Caco-2 (cell line): Measurements from ENCODE around the gene GABRR2. TPM values are rescaled to one million over a fixed set of nuclear protein-coding genes. Genes with fewer than 3 reads are reported as not detected.

ENCODE experiments used
- BruUV-seq: library from RNA; stranded (reverse); fragments of 400-500 nt; replicated peaks from 2 replicates; lab custom pipeline; 2021; lab: Mats Ljungman, UMichigan
- CTCF ChIA-PET: fragments of 300-600 bp; sonication (Branson Sonifier 250); formaldehyde crosslinking; loops from one replicate; lab custom pipeline; 2022; ENCODE audit warnings: antibody characterized with exemption; lab: Charles Lee
- POLR2A ChIA-PET: fragments of 300-600 bp; sonication (Branson Sonifier 250); formaldehyde crosslinking; loops from one replicate; lab custom pipeline; 2022; ENCODE audit warnings: antibody characterized with exemption; lab: Charles Lee
- DNase-seq, 2 experiments: peaks; one replicate each; pipeline versions ENCODE4 v3.0.0 to v3.0.0-alpha.2; 2020 to 2022
- H3K27me3 ChIP-seq: replicated peaks from 2 replicates; pipeline ENCODE4 v1.6.0; 2011; ENCODE audit warnings: low read length; ENCODE audit not compliant: control insufficient read depth, insufficient read depth
- H3K36me3 ChIP-seq: 2 replicates; pipeline ENCODE4 v1.5.1; 2011; ENCODE audit warnings: low read length; ENCODE audit not compliant: control insufficient read depth, insufficient read depth
- H3K4me1 ChIP-seq: fragments of 250-450 bp; sonication (Bioruptor Pico); 2 replicates; pipeline ENCODE4 v1.5.1; 2020; ENCODE audit warnings: mild to moderate bottlenecking
- H3K4me3 ChIP-seq: 2 replicates; pipeline ENCODE4 v1.5.1; 2011; ENCODE audit warnings: low read depth, mild to moderate bottlenecking, control low read depth, low read length
- H3K9me3 ChIP-seq: fragments of 250-450 bp; sonication (Bioruptor Pico); 2 replicates; pipeline ENCODE4 v1.5.1; 2020; ENCODE audit warnings: mild to moderate bottlenecking, moderate library complexity
- H3K27ac Mint-ChIP-seq: one replicate; pipeline ENCODE4 v1.8.0; 2022; ENCODE audit warnings: mixed read lengths; ENCODE audit not compliant: unreplicated experiment
- H3K27me3 Mint-ChIP-seq: one replicate; pipeline ENCODE4 v1.8.0; 2022; ENCODE audit warnings: mixed read lengths; ENCODE audit not compliant: insufficient read depth, unreplicated experiment
- H3K36me3 Mint-ChIP-seq: one replicate; pipeline ENCODE4 v1.8.0; 2022; ENCODE audit warnings: mild to moderate bottlenecking, mixed read lengths; ENCODE audit not compliant: insufficient read depth, unreplicated experiment
- H3K4me1 Mint-ChIP-seq: one replicate; pipeline ENCODE4 v1.8.0; 2022; ENCODE audit warnings: low read depth, mixed read lengths; ENCODE audit not compliant: unreplicated experiment
- H3K4me3 Mint-ChIP-seq: one replicate; pipeline ENCODE4 v1.8.0; 2022; ENCODE audit warnings: mild to moderate bottlenecking, moderate library complexity, mixed read lengths; ENCODE audit not compliant: unreplicated experiment
- H3K9me3 Mint-ChIP-seq: one replicate; pipeline ENCODE4 v1.8.0; 2022; ENCODE audit warnings: mixed read lengths; ENCODE audit not compliant: unreplicated experiment
- intact Hi-C: fragments of 100-400 bp; cut with micrococcal nuclease; formaldehyde crosslinking; loops from one replicate; pipeline ENCODE4 v1.10.0; 2022; ENCODE audit not compliant: unreplicated experiment
- total RNA-seq: library from RNA; stranded (reverse); gene quantifications from 2 replicates; pipeline ENCODE4 v1.2.3, GENCODE V29; 2022
- TF ChIP-seq, protein P1 (sequence below), 2 experiments: fragments of 200-600 bp in 1 of 2; IDR thresholded peaks; 1 replicate in 1 of 2; 2 replicates in 1 of 2; pipeline versions ENCODE4 v1.5.1 to v1.8.0; 2011 to 2022; ENCODE audit warnings: antibody characterized with exemption in 1 of 2, control low read depth in 1 of 2, inconsistent platforms in 1 of 2, low read depth in 1 of 2, low read length in 1 of 2, mild to moderate bottlenecking in 1 of 2, moderate library complexity in 1 of 2; ENCODE audit not compliant: insufficient read depth in 1 of 2, severe bottlenecking in 1 of 2, unreplicated experiment in 1 of 2

Gene GABRR2
- total RNA-seq, 1 experiment from 2014 or later = 0.29 TPM

DNA sequence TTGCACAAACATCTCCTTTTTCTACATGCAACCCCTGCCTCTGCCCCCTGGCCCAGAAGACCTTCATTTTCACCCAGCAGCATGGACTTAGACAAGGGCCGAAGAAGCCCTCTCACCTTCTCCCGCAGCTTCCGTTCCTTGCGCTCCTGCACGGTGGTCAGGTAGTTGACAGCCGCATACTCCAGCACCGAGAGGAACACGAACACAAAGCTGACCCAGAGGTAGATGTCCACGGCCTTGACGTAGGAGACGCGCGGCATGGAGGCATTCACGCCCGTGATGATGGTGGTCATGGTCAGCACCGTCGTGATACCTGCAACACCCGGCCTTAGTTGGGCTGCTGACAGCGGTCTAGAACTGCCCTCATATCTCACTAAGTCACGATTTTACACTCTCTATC, 50.8 kb downstream of the GABRR2 start:
- POLR2A ChIA-PET = no interaction called here
- intact Hi-C loops = no loop called here
- DNase-seq = no peak

DNA sequence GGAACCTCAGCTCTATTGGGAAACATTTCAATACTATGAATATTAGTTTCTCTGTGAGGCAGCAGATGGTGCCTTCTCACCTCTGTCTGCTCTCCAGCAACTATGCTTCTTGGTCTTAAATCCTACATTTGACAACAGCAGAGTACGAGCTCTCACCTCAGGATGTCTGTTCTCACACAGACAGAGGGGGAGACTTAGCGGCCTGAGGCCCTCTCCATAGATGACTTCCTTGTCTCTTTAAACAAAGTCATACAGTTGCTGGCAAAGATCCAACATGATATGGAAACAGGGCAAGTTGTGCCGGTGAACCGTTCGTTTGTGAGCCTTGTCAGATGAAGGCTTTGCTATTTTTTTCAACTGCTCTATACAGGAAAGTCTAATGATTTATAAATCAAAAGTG, 54.3 kb downstream of the GABRR2 start:
- no peaks in the 10 kb centered on the region for H3K27me3 Mint-ChIP-seq
- H3K4me3 Mint-ChIP-seq = no peak overlapping the region
- H3K4me1 Mint-ChIP-seq = no peaks in the 10 kb centered on the region
- no peak overlapping the region for H3K4me3 ChIP-seq
- H3K9me3 ChIP-seq = no peaks in the 10 kb centered on the region
- no peaks in the 10 kb centered on the region for H3K27me3 ChIP-seq
- no peaks in the 10 kb centered on the region for H3K4me1 ChIP-seq
- H3K27ac Mint-ChIP-seq = no peak overlapping the region
- DNase-seq = no peak
- no peaks in the 10 kb centered on the region for H3K9me3 Mint-ChIP-seq
- no TSS peak for BruUV-seq
- H3K36me3 Mint-ChIP-seq = no peaks in the 10 kb centered on the region
- H3K36me3 ChIP-seq = no peaks in the 10 kb centered on the region
- ChIA-PET CTCF (no interaction called here), POLR2A (no interaction called here)
- TF ChIP-seq, protein P1, sequence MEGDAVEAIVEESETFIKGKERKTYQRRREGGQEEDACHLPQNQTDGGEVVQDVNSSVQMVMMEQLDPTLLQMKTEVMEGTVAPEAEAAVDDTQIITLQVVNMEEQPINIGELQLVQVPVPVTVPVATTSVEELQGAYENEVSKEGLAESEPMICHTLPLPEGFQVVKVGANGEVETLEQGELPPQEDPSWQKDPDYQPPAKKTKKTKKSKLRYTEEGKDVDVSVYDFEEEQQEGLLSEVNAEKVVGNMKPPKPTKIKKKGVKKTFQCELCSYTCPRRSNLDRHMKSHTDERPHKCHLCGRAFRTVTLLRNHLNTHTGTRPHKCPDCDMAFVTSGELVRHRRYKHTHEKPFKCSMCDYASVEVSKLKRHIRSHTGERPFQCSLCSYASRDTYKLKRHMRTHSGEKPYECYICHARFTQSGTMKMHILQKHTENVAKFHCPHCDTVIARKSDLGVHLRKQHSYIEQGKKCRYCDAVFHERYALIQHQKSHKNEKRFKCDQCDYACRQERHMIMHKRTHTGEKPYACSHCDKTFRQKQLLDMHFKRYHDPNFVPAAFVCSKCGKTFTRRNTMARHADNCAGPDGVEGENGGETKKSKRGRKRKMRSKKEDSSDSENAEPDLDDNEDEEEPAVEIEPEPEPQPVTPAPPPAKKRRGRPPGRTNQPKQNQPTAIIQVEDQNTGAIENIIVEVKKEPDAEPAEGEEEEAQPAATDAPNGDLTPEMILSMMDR (IDR thresholded peaks at IDR 0.05; ENCODE audit: insufficient read depth in 1 of 2, low read depth in 1 of 2, low read length in 1 of 2, severe bottlenecking in 1 of 2, unreplicated experiment in 1 of 2) = no peak
- intact Hi-C loops = no loop called here

More for the DNA sequence above, 50.8 kb downstream of the GABRR2 start:
- CTCF ChIA-PET = no interaction called here
- Histone ChIP-seq H3K4me3 (no peak overlapping the region), H3K9me3 (no peaks in the 10 kb centered on the region), H3K36me3 (no peaks in the 10 kb centered on the region), H3K27me3 (no peaks in the 10 kb centered on the region), H3K4me1 (no peaks in the 10 kb centered on the region)
- H3K36me3 Mint-ChIP-seq = no peaks in the 10 kb centered on the region
- no peaks in the 10 kb centered on the region for H3K27me3 Mint-ChIP-seq
- BruUV-seq = no TSS peak
- H3K4me3 Mint-ChIP-seq = no peak overlapping the region
- no peaks in the 10 kb centered on the region for H3K9me3 Mint-ChIP-seq
- H3K27ac Mint-ChIP-seq = no peak overlapping the region
- no peaks in the 10 kb centered on the region for H3K4me1 Mint-ChIP-seq
- TF ChIP-seq, protein P1 (IDR thresholded peaks at IDR 0.05; ENCODE audit: insufficient read depth in 1 of 2, low read depth in 1 of 2, low read length in 1 of 2, severe bottlenecking in 1 of 2, unreplicated experiment in 1 of 2) = no peak

DNA sequence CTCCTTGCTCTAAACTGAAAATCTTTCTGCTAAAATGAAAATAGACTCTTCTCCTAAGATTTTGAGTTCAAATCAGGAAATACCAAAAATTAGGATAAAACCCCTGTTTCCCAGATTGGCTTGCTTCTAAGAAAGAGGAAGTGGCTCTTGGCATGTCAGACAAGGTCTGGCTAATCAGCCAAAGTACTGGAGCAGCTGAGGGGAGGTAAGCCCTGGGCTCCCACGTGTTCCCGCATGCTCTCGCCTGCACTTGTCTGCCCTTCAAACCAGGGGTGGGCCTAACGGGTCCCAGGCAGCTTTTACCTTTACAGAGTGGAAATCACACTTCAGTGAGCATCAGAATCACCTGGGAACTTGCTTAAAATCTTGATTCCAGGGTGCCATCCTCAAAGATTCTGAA, 54.8 kb downstream of the GABRR2 start:
- no peaks in the 10 kb centered on the region for H3K9me3 Mint-ChIP-seq
- BruUV-seq = no TSS peak
- no peak overlapping the region for H3K27ac Mint-ChIP-seq
- Histone ChIP-seq H3K36me3 (no peaks in the 10 kb centered on the region), H3K9me3 (no peaks in the 10 kb centered on the region), H3K4me3 (no peak overlapping the region), H3K4me1 (no peaks in the 10 kb centered on the region), H3K27me3 (no peaks in the 10 kb centered on the region)
- CTCF ChIA-PET = no interaction called here
- H3K27me3 Mint-ChIP-seq = no peaks in the 10 kb centered on the region
- no peak overlapping the region for H3K4me3 Mint-ChIP-seq
- no peaks in the 10 kb centered on the region for H3K4me1 Mint-ChIP-seq
- no peak for DNase-seq
- POLR2A ChIA-PET = no interaction called here
- TF ChIP-seq, protein P1 (IDR thresholded peaks at IDR 0.05; ENCODE audit: insufficient read depth in 1 of 2, low read depth in 1 of 2, low read length in 1 of 2, severe bottlenecking in 1 of 2, unreplicated experiment in 1 of 2) = no peak
- H3K36me3 Mint-ChIP-seq = no peaks in the 10 kb centered on the region
- intact Hi-C loops = no loop called here
